Retinal pigment epithelial cell (primary cell): ENCODE measurements around the gene SLC2A10.

ENCODE experiments used
- DNase-seq: peaks from one replicate; pipeline ENCODE4 v3.0.0-alpha.2; 2010; ENCODE audit warnings: low read depth
- H3K4me3 ChIP-seq: 2 replicates; pipeline ENCODE4 v1.5.1; 2011; ENCODE audit warnings: mild to moderate bottlenecking, low read length, control low read depth, moderate library complexity
- TF ChIP-seq, protein P1 (sequence below): conservative IDR thresholded peaks from 2 replicates; pipeline ENCODE4 v1.5.1; 2011; ENCODE audit warnings: low read depth, low read length, control low read depth, inconsistent platforms

Gene SLC2A10

DNA sequence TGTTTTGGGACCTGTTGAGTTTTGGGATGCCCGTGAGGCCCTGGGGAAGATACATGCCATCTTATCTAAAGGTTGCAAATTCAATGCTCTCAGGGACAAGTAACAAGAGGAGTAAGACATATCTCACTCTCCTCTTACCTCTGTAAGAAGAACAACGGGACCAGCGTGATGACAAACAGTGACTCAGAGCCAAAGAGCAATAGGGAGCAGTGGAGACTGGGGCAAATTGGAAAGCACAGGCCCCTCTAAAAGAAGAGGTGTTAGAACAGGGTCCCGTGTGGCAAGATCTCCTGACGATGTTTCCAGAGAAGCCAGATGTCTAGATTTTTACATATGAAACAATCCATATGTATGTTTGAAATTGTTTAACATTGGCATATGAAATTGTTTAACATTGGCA lies 31.8 kb upstream of the SLC2A10 start:
- TF ChIP-seq, protein P1, sequence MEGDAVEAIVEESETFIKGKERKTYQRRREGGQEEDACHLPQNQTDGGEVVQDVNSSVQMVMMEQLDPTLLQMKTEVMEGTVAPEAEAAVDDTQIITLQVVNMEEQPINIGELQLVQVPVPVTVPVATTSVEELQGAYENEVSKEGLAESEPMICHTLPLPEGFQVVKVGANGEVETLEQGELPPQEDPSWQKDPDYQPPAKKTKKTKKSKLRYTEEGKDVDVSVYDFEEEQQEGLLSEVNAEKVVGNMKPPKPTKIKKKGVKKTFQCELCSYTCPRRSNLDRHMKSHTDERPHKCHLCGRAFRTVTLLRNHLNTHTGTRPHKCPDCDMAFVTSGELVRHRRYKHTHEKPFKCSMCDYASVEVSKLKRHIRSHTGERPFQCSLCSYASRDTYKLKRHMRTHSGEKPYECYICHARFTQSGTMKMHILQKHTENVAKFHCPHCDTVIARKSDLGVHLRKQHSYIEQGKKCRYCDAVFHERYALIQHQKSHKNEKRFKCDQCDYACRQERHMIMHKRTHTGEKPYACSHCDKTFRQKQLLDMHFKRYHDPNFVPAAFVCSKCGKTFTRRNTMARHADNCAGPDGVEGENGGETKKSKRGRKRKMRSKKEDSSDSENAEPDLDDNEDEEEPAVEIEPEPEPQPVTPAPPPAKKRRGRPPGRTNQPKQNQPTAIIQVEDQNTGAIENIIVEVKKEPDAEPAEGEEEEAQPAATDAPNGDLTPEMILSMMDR, result no peak
- DNase-seq, result no peak
- no peak overlapping the region for H3K4me3 ChIP-seq

DNA sequence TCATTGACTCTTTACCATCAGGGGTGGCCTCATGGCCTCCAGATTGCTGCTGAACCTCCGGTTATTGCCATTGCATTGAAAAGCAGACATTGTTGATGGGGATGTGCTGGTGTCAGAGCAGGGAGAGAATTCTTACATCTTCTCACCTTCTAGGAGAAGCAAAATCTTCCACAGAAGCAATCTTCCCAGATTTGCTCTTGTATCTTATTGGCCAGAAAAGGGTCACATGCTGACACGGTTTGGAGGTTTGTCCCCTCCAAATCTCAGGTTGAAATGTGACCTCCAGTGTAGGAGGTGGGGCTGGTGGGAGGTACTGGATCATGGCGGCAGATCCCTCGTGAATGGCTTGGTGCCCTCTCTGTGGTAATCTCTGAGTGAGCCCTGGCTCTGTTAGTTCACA lies 30.9 kb upstream of the SLC2A10 start:
- H3K4me3 ChIP-seq, result no peak overlapping the region
- DNase-seq, result no peak
- TF ChIP-seq, protein P1, result no peak

DNA sequence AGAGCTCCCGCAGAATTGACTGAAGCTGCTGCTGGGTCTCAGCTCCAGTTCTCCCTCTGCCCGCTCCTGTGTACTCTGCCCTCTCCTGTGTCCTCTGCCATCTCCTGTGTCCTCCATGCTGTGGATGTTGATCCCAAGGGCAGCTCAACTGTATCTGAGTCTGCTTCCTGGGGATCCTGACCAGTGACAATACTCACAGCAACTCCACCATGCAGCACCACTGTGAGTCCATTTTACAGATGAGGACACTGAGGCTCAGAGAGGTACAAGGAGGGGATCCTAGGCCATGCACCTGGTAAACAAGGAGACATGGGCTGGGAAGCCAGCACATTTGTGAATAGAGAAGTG lies 28.8 kb upstream of the SLC2A10 start:
- no peak overlapping the region for H3K4me3 ChIP-seq
- DNase-seq, result no peak
- TF ChIP-seq, protein P1, result no peak

DNA sequence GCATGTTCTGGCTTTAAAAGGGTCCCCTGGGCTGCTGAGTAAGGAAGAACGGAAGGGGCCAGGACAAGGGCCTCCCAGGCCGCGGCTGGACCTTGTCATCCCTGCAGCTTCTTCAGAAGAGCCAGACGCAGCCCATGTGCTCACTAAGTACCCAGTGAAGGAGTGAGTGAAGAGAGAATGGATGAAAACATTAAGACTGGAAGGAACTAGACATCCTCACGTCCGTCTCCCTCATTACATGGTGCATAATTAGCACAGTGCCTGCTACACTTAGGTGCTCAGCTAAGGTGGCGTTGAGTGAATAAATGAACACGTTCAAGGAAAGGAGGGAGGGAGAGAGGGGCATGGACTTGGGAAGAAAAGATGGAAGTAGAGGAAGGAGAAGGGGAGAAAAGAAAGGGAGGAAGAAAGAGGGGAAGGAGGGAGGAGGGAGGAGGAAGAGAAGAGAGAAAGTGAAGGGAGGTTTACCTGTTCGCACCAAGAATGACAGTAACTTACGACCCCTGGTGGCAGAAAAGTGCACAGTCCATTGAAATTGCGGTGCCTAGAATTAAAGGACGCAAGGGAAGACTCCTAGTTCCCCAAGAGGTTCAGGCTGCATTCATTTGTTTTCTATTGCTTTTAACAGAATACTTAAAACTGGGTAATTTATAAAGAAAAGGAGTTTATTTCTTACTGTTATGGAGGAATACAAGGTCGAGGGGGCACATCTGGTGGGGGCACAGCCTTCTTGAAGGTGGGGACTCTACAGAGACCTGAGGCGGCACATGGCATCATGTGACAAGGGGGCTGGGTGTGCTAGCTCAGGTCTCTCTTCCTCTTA lies 28.2 kb upstream of the SLC2A10 start:
- no peak overlapping the region for H3K4me3 ChIP-seq
- no peak for DNase-seq
- TF ChIP-seq, protein P1, result peak; percentile 84

DNA sequence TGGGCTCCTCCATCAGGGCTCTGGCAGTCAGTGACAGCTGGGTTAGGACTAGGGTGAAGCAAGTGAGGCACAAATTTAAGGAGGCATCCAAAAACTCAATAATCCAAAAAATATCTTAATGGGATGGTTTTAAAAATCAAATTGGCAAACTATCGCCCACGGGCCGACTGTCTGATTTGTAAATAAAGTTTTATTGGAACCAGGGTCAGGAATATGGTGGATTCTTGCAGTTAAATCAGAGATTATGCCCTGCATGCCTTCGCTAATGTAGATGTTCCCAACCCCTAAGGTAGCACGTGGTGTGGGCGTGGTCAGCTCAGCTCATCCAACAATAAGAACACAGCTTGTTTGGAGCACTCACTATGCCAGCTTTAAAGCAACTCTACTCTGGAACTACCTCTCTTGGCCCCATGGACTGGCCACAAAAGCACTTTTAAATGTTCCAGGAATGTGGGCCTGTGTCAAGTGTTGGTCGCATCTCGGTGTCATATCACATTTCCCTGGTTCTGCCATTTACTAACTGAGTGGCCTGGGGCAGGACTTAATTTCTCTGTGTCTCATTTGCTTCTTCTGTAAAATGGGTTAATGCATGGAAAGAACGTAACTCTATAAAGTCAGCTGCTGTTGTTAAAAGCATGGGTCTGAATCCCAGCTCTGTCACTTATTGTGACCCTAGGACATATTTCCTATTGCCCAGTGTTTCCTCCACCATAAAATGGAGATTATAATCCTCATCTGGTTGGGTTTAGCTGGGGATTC lies 27.2 kb upstream of the SLC2A10 start:
- no peak for DNase-seq
- no peak overlapping the region for H3K4me3 ChIP-seq
- TF ChIP-seq, protein P1, result no peak

DNA sequence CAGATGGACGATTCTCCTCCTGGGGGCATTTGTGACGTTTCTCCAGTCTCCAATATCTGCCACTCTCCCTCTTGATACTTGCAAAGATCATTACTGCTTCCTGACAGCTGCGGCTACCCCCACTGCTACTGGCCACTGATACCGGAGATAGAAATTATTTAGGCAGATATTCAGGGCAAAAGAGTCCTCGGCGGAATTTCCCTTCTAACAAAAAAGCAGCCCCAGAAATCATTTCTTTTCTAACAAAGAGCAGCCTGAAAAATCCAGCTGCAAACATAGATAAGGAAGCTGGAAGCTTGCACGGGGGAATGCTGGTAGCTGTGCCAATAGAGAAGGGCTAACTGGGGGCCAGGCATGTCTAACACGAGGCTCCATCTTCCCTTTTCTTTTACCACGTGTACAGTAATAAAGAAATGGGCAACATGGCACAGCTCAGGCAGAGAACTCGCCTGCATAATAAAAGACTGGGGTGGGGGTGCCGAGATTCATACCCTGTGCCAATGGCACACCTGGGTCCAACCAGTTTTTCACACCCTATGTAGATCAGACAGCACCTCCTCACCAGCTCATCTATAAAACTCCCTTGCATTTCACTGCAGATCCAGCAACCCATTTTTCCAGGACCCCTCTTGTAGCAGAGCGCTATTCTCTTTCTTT lies 26.3 kb upstream of the SLC2A10 start:
- H3K4me3 ChIP-seq, result peak overlapping the region; percentile 51
- TF ChIP-seq, protein P1, result no peak
- no peak for DNase-seq
